Brain microvascular endothelial cell (primary cell): ENCODE results near the gene ELMO3.

Source experiments
- DNase-seq: peaks from one replicate; pipeline ENCODE4 v3.0.0-alpha.2; 2020
- H3K27ac ChIP-seq: fragments of 250-450 bp; sonication (Bioruptor Pico); 2 replicates; pipeline ENCODE4 v1.5.1; 2020; ENCODE audit warnings: mild to moderate bottlenecking, moderate library complexity
- H3K27me3 ChIP-seq: fragments of 250-450 bp; sonication (Bioruptor Pico); replicated peaks from 2 replicates; pipeline ENCODE4 v1.5.1; 2020; ENCODE audit warnings: mild to moderate bottlenecking
- H3K36me3 ChIP-seq: fragments of 250-450 bp; sonication (Bioruptor Pico); replicated peaks from 2 replicates; pipeline ENCODE4 v1.5.1; 2020; ENCODE audit warnings: mild to moderate bottlenecking
- H3K4me3 ChIP-seq: 2 replicates; pipeline ENCODE4 v1.5.1; 2011; ENCODE audit warnings: low read depth, mild to moderate bottlenecking, control low read depth, low read length, moderate library complexity
- in situ Hi-C: cut with HindIII; loops from 2 replicates; pipeline ENCODE4 v1.10.0; 2017; ENCODE audit warnings: low sequenced_read_pairs, low pct_ligation_motif_present
- TF ChIP-seq, protein P1 (sequence below): IDR thresholded peaks from 2 replicates; pipeline ENCODE4 v1.5.1; 2011; ENCODE audit warnings: low read depth, mild to moderate bottlenecking, moderate library complexity, low read length, control low read depth, inconsistent platforms; ENCODE audit errors: missing control alignments

ELMO3 gene

DNA sequence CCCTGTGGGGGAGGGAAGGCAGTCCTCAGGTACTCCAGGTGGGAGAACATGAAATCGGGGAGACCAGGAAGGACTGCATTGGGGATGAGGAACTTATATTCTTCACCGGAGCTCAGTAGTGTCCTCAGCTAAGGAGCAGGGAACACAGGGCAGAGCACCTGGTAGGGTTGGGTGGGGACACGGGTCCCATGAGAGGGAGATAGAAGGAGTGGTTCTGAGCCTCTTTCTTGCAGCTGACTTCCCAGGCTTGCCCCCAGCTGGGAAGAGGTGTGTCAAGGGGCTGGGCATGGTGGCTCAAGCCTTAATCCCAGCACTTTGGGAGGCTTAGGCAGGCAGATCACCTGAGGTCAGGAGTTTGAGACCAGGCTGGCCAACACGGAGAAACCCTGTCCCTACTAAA is 46.3 kb downstream of the ELMO3 start:
- peak overlapping the region; percentile 88 for H3K4me3 ChIP-seq

DNA sequence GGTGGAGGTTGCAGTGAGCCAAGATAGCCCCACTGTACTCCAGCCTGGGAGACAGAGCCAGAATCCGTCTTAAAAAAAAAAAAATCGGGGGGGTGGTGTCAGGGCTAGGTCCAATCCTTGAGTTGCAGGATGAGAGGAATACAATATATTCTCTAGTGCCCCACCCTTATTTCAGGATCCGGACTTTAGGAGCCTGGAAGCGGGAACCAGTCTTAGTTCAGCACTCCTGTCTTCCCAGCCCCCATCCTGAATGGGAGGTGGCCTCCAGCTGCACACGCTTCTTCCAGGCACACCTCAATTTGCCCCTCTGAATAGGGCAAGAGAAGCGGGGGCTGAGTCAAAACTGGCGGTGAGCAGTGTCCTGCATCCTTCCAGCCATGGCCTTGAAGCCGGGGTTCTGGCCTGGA is 46.7 kb downstream of the ELMO3 start:
- TF ChIP-seq, protein P1, sequence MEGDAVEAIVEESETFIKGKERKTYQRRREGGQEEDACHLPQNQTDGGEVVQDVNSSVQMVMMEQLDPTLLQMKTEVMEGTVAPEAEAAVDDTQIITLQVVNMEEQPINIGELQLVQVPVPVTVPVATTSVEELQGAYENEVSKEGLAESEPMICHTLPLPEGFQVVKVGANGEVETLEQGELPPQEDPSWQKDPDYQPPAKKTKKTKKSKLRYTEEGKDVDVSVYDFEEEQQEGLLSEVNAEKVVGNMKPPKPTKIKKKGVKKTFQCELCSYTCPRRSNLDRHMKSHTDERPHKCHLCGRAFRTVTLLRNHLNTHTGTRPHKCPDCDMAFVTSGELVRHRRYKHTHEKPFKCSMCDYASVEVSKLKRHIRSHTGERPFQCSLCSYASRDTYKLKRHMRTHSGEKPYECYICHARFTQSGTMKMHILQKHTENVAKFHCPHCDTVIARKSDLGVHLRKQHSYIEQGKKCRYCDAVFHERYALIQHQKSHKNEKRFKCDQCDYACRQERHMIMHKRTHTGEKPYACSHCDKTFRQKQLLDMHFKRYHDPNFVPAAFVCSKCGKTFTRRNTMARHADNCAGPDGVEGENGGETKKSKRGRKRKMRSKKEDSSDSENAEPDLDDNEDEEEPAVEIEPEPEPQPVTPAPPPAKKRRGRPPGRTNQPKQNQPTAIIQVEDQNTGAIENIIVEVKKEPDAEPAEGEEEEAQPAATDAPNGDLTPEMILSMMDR, result no peak
- H3K27me3 ChIP-seq, result no peaks in the 10 kb centered on the region
- no peaks in the 10 kb centered on the region for H3K36me3 ChIP-seq
- in situ Hi-C loops, result no loop called here
- H3K4me3 ChIP-seq, result peak overlapping the region; percentile 88
- no peak for DNase-seq
- H3K27ac ChIP-seq, result peak overlapping the region; percentile 62

More for the DNA sequence above, 46.3 kb downstream of the ELMO3 start:
- peak overlapping the region; percentile 65 for H3K27ac ChIP-seq
- H3K27me3 ChIP-seq, result no peaks in the 10 kb centered on the region
- DNase-seq, result no peak
- TF ChIP-seq, protein P1, result no peak
- in situ Hi-C loops, result no loop called here
- no peaks in the 10 kb centered on the region for H3K36me3 ChIP-seq

DNA sequence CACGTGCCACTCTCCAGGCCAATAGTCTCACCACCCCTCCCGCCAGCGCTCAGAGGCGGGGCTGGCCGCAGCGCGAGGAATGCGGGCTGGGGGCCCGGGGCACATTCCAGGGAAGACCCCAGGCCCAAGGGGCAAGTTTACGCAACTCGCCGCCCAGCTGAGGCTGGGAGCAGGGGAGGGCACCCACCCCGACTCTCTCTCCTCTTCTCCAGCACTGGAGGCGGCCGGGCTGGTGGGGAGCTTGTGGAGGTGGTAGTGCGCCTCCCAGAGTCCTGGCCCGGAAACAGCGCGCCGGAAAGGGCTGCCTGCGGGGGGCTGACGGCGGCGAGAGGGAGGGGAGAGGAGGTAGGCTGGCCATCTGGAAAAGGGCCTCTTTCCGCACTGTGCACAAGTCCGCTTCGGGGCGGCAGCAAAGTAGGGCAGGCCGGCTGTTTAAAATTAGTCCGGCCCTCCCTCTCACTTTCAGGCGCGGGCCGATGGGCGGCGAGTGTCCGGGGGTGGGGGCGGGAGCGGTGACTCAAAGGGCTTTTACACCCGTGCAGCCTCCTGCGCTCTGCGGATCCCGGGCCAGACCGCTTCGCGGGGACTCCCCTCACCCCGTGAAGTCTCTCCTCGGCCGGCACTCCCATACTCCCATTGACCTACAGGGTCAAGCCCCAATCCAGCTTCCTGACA is 47.3 kb downstream of the ELMO3 start:
- Histone ChIP-seq H3K36me3 (no peaks in the 10 kb centered on the region), H3K27ac (peak overlapping the region; percentile 62), H3K27me3 (no peaks in the 10 kb centered on the region), H3K4me3 (peak overlapping the region; percentile 88)
- TF ChIP-seq, protein P1, result peak; percentile 66
- in situ Hi-C loops, result no loop called here
- DNase-seq, result peak; percentile 80

DNA sequence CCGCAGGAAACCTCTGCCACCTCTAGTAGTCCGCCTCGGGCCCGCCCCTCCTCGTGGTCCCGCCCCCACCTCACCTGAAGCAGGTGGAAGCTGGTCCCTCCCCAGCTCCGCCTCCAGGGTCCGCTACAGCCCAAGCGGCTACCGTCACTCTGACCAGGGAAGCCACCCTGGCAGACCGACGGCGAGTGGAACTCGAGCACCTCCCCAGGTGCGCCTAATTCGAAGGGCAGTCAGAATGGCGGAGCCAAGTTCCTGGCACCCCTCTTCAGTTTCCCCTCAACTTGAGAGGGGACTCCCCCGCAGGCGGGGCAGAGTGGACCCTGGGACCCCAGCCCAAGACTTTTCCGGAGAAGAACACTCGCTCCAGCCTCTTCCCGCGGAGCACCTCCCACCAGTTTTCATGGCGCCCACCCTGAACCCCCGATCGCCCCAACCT is 47.8 kb downstream of the ELMO3 start:
- TF ChIP-seq, protein P1, result peak; percentile 27
- Histone ChIP-seq H3K27ac (peak overlapping the region; percentile 62), H3K4me3 (peak overlapping the region; percentile 88), H3K27me3 (no peaks in the 10 kb centered on the region), H3K36me3 (no peaks in the 10 kb centered on the region)
- in situ Hi-C loops, result no loop called here
- no peak for DNase-seq

DNA sequence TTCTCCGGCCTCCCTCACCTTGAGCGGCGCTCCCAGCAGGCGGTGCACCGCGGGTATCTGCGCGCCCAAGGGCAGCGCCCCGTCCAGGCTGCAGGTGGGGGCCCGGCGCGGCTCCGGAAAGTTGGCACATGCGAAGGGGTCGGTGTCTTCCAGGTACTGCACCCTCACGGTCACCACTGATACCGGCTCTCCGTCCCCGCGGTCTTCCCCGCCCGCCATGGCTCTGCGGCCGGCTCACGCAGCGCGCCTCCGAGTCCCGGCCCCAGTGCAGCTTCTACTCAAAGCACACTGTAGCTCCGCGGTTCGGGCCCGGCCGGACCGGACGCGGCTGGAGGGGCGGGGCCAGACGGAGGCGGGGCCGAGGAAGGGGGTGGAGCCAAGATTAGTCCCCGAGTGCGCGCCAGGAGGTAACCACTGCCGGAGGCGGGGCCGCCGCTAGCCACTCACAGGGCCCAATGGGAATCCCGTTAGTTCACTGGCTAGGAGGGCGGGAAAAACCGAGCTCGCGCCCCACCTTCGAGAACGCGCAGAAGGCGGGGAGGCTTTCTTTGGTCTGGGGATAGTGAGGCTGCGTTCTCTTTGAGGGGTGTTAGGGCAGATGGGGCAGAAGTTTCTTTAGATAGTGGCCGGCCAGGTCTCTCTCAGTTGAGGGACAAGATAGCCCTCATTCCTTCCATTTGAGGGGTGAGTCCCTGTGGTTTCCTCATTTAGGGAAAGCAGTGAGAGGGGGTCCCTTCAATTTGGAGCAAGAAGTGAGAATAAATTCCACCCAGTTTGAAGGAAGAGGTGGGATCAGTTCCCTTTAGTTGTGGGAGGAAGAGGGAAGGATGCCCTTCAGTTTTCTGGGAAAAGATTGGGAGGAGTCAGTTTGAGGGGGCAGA is 48.5 kb downstream of the ELMO3 start, which contains the start of gene FHOD1:
TSS of gene FHOD1 (minus strand) at position 290 of the 881 bp plus-strand sequence. CDS start at position 219, 71 bp downstream.
- no peaks in the 10 kb centered on the region for H3K27me3 ChIP-seq
- H3K27ac ChIP-seq, result peak within 1 kb of the TSS; percentile 62
- no peaks in the 10 kb centered on the region for H3K36me3 ChIP-seq
- in situ Hi-C loops, result no loop called here
- H3K4me3 ChIP-seq, result peak within 1 kb of the TSS; percentile 88
- TF ChIP-seq, protein P1, result no peak
- peak; percentile 95 for DNase-seq
